Vagina (tissue), 2 donors: ENCODE results near the gene PPARA.

Experiments
- POLR2A ChIP-seq, 2 donors: fragments of 450-650 bp; IDR thresholded peaks; one replicate each; pipeline ENCODE4 v1.6.1; 2017; ENCODE audit warnings: antibody characterized with exemption in 2 of 2, mild to moderate bottlenecking in 2 of 2, moderate library complexity in 2 of 2
- POLR2AphosphoS5 ChIP-seq, 2 donors: sonication (generic); formaldehyde crosslinking; IDR thresholded peaks; one replicate each; pipeline ENCODE4 v1.9.0; 2017; ENCODE audit warnings: antibody characterized with exemption in 2 of 2, mild to moderate bottlenecking in 2 of 2, low read depth in 1 of 2; ENCODE audit not compliant: insufficient read depth in 1 of 2
- TF ChIP-seq, protein P1 (sequence below), 3 experiments: fragments of 450-650 bp in 2 of 3; fragments of 200-600 bp in 1 of 3; sonication (generic) in 1 of 3; IDR thresholded peaks; one replicate each; pipeline ENCODE4 v1.5.1; 2017 to 2019; ENCODE audit warnings: antibody characterized with exemption in 3 of 3, mild to moderate bottlenecking in 2 of 3, moderate library complexity in 2 of 3

DNA sequence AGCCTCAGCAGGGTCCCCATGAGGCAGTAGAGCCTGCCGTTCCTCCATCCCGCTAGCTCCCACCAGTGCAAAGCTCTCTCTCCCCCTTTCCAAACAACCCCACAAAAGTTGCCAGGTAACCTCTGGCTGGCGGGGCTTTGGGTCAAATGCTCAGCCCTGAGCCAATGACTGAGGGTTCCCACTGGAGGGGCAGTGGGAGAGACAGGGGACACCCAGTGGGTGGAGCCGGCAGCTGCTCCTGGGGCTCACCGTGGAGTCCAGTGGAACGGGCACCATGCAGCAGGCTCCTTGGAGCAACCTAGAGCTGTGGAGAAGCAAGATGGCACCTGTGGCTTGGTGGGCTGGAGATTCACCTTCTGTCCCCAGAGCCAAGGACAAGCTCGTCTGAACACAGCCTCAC lies 25.0 kb upstream of the PPARA start:
- no peak for TF ChIP-seq POLR2A (IDR thresholded peaks at IDR 0.05)
- TF ChIP-seq, protein P1, sequence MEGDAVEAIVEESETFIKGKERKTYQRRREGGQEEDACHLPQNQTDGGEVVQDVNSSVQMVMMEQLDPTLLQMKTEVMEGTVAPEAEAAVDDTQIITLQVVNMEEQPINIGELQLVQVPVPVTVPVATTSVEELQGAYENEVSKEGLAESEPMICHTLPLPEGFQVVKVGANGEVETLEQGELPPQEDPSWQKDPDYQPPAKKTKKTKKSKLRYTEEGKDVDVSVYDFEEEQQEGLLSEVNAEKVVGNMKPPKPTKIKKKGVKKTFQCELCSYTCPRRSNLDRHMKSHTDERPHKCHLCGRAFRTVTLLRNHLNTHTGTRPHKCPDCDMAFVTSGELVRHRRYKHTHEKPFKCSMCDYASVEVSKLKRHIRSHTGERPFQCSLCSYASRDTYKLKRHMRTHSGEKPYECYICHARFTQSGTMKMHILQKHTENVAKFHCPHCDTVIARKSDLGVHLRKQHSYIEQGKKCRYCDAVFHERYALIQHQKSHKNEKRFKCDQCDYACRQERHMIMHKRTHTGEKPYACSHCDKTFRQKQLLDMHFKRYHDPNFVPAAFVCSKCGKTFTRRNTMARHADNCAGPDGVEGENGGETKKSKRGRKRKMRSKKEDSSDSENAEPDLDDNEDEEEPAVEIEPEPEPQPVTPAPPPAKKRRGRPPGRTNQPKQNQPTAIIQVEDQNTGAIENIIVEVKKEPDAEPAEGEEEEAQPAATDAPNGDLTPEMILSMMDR (IDR thresholded peaks at IDR 0.05): no peak
- no peak for TF ChIP-seq POLR2AphosphoS5 (IDR thresholded peaks at IDR 0.05; ENCODE audit: insufficient read depth in 1 of 2, low read depth in 1 of 2)
